HAP-1 (cell line): ENCODE measurements around the gene STRN3.
A peak's percentile ranks its signal among the peaks of the same experiment; 100 is the strongest.
"Not testable (repeated sequence)": the region's sequence is repeated elsewhere in the genome, so short reads cannot be mapped to it uniquely, and the experiment has no call there.

Experiments used
- DNase-seq, 2 experiments: peaks; one replicate each; pipeline ENCODE4 v3.0.0-alpha.2; 2016 to 2020; ENCODE audit warnings: low spot score in 2 of 2
- H3K27me3 ChIP-seq: fragments of 250-450 bp; sonication (Bioruptor Pico); 2 replicates; pipeline ENCODE4 v1.5.1; 2020; ENCODE audit warnings: low read depth, mild to moderate bottlenecking, moderate library complexity
- H3K36me3 ChIP-seq: fragments of 250-450 bp; sonication (Bioruptor Pico); replicated peaks from 2 replicates; pipeline ENCODE4 v1.5.1; 2020; ENCODE audit warnings: mild to moderate bottlenecking
- H3K4me1 ChIP-seq: fragments of 250-450 bp; sonication (Bioruptor Pico); 2 replicates; pipeline ENCODE4 v1.5.1; 2020; ENCODE audit warnings: mild to moderate bottlenecking
- H3K4me3 ChIP-seq: fragments of 250-450 bp; sonication (Bioruptor Pico); 2 replicates; pipeline ENCODE4 v1.5.1; 2020; ENCODE audit warnings: mild to moderate bottlenecking, moderate library complexity
- H3K9me3 ChIP-seq: fragments of 250-450 bp; sonication (Bioruptor Pico); 2 replicates; pipeline ENCODE4 v1.5.1; 2020; ENCODE audit warnings: mild to moderate bottlenecking, moderate library complexity
- in situ Hi-C: fragments of 300-500 bp; cut with MboI; formaldehyde crosslinking; loops from 3 replicates; pipeline ENCODE4 v1.14.3; 2020; ENCODE audit warnings: low sequenced_read_pairs, inconsistent platforms, mixed read lengths

Gene STRN3

GRCh38 chr14:30921305-30921704, 104.9 kb downstream of the STRN3 start:
- Histone ChIP-seq H3K36me3 (peaks cover 5% of the 10 kb centered on the region; the same call in 1 of the 2 replicates), H3K4me3 (no peak overlapping the region), H3K4me1 (peaks cover 10% of the 10 kb centered on the region), H3K9me3 (no peaks in the 10 kb centered on the region), H3K27me3 (no peaks in the 10 kb centered on the region)
- no peak for DNase-seq
- in situ Hi-C loops: no loop called here

- Histone ChIP-seq H3K4me3 (no peak overlapping the region), H3K36me3 (no peaks in the 10 kb centered on the region; the same call in 1 of the 2 replicates), H3K9me3 (no peaks in the 10 kb centered on the region), H3K4me1 (peaks cover 6% of the 10 kb centered on the region), H3K27me3 (no peaks in the 10 kb centered on the region)
- DNase-seq: no peak
- in situ Hi-C loops: no loop called here
Measured at GRCh38 chr14:30915596-30915995, 110.6 kb downstream of the STRN3 start.

- Histone ChIP-seq H3K4me1 (peaks cover 6% of the 10 kb centered on the region), H3K36me3 (no peaks in the 10 kb centered on the region; the same call in 1 of the 2 replicates), H3K4me3 (no peak overlapping the region), H3K27me3 (no peaks in the 10 kb centered on the region), H3K9me3 (no peaks in the 10 kb centered on the region)
- no peak for DNase-seq
- in situ Hi-C loops: no loop called here
Measured at GRCh38 chr14:30914812-30915211, 111.4 kb downstream of the STRN3 start.

- Histone ChIP-seq H3K27me3 (no peaks in the 10 kb centered on the region), H3K9me3 (no peaks in the 10 kb centered on the region), H3K4me1 (peaks cover under 1% of the 10 kb centered on the region; the same call in 1 of the 2 replicates), H3K36me3 (peaks cover 21% of the 10 kb centered on the region), H3K4me3 (no peak overlapping the region)
- in situ Hi-C loops: loop anchor here (10.0 kb wide), 1 partner anchor 254 kb away; no protein-coding TSS in a partner anchor
- DNase-seq: no peak
Measured at GRCh38 chr14:30908826-30909225, 117.4 kb downstream of the STRN3 start.

- in situ Hi-C loops: loop anchor here (10.0 kb wide), 1 partner anchor 253 kb away; no protein-coding TSS in a partner anchor
- H3K27me3 ChIP-seq: no peaks in the 10 kb centered on the region
Measured at GRCh38 chr14:30907659-30908057, 118.5 kb downstream of the STRN3 start.

GRCh38 chr14:30906752-30907658, 119.2 kb downstream of the STRN3 start:
- Histone ChIP-seq H3K36me3 (peaks cover 24% of the 10 kb centered on the region), H3K4me1 (no peaks in the 10 kb centered on the region), H3K9me3 (no peaks in the 10 kb centered on the region), H3K27me3 (no peaks in the 10 kb centered on the region), H3K4me3 (no peak overlapping the region)
- DNase-seq: peak in 1 of 2 experiments; percentile 34
- in situ Hi-C loops: loop anchor here (10.0 kb wide), 1 partner anchor 252 kb away; no protein-coding TSS in a partner anchor

More at GRCh38 chr14:30907659-30908057, 118.5 kb downstream of the STRN3 start:
- no peak overlapping the region for H3K4me3 ChIP-seq
- no peak for DNase-seq
- H3K4me1 ChIP-seq: no peaks in the 10 kb centered on the region
- peaks cover 21% of the 10 kb centered on the region for H3K36me3 ChIP-seq
- H3K9me3 ChIP-seq: no peaks in the 10 kb centered on the region

GRCh38 chr14:30903285-30904124, 122.7 kb downstream of the STRN3 start:
- Histone ChIP-seq H3K9me3 (no peaks in the 10 kb centered on the region), H3K4me3 (no peak overlapping the region), H3K4me1 (no peaks in the 10 kb centered on the region), H3K27me3 (no peaks in the 10 kb centered on the region), H3K36me3 (peaks cover 30% of the 10 kb centered on the region)
- in situ Hi-C loops: loop anchor here (10.0 kb wide), 1 partner anchor 249 kb away; no protein-coding TSS in a partner anchor
- no peak for DNase-seq

GRCh38 chr14:30897121-30897520, 129.1 kb downstream of the STRN3 start:
- H3K36me3 ChIP-seq: peaks cover 15% of the 10 kb centered on the region
- in situ Hi-C loops, H3K9me3 ChIP-seq, H3K4me3 ChIP-seq, H3K4me1 ChIP-seq, H3K27me3 ChIP-seq, DNase-seq: not testable (repeated sequence)

GRCh38 chr14:30896435-30896834, 129.7 kb downstream of the STRN3 start:
- Histone ChIP-seq H3K4me1 (peaks cover 3% of the 10 kb centered on the region; the same call in 1 of the 2 replicates), H3K27me3 (no peaks in the 10 kb centered on the region), H3K36me3 (peaks cover 12% of the 10 kb centered on the region), H3K9me3 (no peaks in the 10 kb centered on the region), H3K4me3 (no peak overlapping the region)
- DNase-seq: no peak
- in situ Hi-C loops: no loop called here

- no peaks in the 10 kb centered on the region for H3K27me3 ChIP-seq
- no peak overlapping the region for H3K4me3 ChIP-seq
- in situ Hi-C loops: no loop called here
- H3K4me1 ChIP-seq: peaks cover 8% of the 10 kb centered on the region
- no peak for DNase-seq
- peaks cover 9% of the 10 kb centered on the region for H3K36me3 ChIP-seq
- H3K9me3 ChIP-seq: no peaks in the 10 kb centered on the region
Measured at GRCh38 chr14:30894923-30895515, 131.2 kb downstream of the STRN3 start.

- in situ Hi-C loops: no loop called here
- peaks cover 9% of the 10 kb centered on the region for H3K36me3 ChIP-seq
- no peak overlapping the region for H3K4me3 ChIP-seq
Measured at GRCh38 chr14:30893819-30894218, 132.4 kb downstream of the STRN3 start.

GRCh38 chr14:30889244-30889594, 137.0 kb downstream of the STRN3 start:
- Histone ChIP-seq H3K36me3 (peaks cover 3% of the 10 kb centered on the region; the same call in 1 of the 2 replicates), H3K27me3 (no peaks in the 10 kb centered on the region), H3K9me3 (no peaks in the 10 kb centered on the region), H3K4me3 (no peak overlapping the region), H3K4me1 (peaks cover 14% of the 10 kb centered on the region)
- in situ Hi-C loops: no loop called here
- no peak for DNase-seq

More at GRCh38 chr14:30893819-30894218, 132.4 kb downstream of the STRN3 start:
- DNase-seq: no peak
- H3K4me1 ChIP-seq: peaks cover 17% of the 10 kb centered on the region
- H3K27me3 ChIP-seq: no peaks in the 10 kb centered on the region
- H3K9me3 ChIP-seq: no peaks in the 10 kb centered on the region

GRCh38 chr14:30888480-30889243, 137.5 kb downstream of the STRN3 start:
- H3K9me3 ChIP-seq: no peaks in the 10 kb centered on the region
- no peak for DNase-seq
- no peaks in the 10 kb centered on the region for H3K27me3 ChIP-seq
- no peak overlapping the region for H3K4me3 ChIP-seq
- peaks cover 14% of the 10 kb centered on the region for H3K4me1 ChIP-seq
- in situ Hi-C loops: no loop called here
- peaks cover 3% of the 10 kb centered on the region; the same call in 1 of the 2 replicates for H3K36me3 ChIP-seq
